ENCODE data around the gene KRTAP5-4. TPM values are rescaled to one million over a fixed set of nuclear protein-coding genes. Genes with fewer than 3 reads are reported as not detected.

The KRTAP5-4 gene
- total RNA-seq, 2 experiments from 2014 or later: not detected

DNA sequence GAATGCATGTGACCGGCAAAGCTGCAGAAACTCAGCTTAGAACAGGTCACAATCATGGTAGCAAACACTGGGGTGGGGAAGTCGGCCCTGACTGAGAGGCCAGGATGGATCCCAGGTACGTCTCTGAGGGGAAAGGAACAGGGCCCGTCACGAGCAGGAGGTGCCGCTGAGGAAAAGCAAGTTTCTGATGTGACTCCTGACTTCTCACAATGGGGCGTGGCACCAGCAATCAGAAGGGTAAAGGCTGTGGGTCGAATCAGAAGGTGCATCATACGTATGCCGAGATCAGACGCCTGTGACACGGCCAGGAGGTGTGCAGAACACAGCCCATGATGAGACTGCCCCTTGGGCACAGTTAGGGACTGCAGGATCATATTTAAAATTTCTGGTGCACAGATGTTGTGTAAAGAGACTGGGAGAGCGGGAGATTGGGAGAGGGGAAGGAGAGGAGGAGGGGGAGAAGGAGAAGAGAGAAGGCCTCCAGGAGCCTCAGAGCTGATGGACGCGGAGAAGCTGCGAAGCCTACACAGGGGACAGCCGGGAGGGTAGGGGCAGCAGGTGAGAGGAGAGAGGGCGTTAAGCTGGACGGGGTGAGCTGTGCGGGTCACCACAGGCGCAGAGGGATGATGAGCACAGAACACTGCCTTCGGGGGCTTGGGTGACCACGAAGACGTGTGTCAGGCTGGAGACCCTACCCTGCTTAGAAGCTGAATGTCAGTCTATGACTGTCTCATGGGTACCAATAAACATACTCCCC lies 38.4 kb upstream of the KRTAP5-4 start:
- H3K4me3 Mint-ChIP-seq: no peak overlapping the region
- no peak for DNase-seq
- H3K4me1 Mint-ChIP-seq (ENCODE audit: low read depth): peaks cover 9% of the 10 kb centered on the region
- no peaks in the 10 kb centered on the region for H3K36me3 Mint-ChIP-seq (ENCODE audit: low read depth)
- CTCF ChIA-PET: interaction anchor here (1.2 kb wide), 1 partner anchor 491 kb away, joined by 3 read pairs; no protein-coding TSS in a partner anchor
- no peak overlapping the region for H3K27ac Mint-ChIP-seq
- peaks cover 17% of the 10 kb centered on the region for H3K27me3 Mint-ChIP-seq (ENCODE audit: low read depth)
- intact Hi-C loops (cut with micrococcal nuclease): no loop called here
- H3K9me3 Mint-ChIP-seq: no peaks in the 10 kb centered on the region

DNA sequence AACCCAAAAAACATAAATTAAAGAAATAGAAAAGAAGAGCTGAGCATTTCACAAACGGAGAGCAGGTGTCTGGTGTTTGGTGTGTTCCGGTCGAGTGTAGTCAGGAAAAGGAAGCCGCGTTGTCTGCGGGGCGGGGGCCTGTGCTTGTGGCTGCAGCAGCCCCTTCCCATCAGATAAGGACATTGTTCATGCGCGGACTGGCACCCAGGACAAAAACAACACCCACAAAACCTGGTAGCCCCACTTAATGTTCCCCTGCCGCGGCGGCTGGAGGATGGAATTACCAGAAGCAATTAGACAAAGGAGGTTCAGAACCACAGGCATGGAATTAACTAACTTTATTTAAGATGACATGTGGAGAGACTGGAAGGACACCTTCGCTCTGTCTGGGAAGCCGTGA lies 37.6 kb upstream of the KRTAP5-4 start:
- Mint-ChIP-seq H3K27me3 (ENCODE audit: low read depth) (peaks cover 16% of the 10 kb centered on the region), H3K4me3 (no peak overlapping the region), H3K9me3 (no peaks in the 10 kb centered on the region), H3K36me3 (ENCODE audit: low read depth) (no peaks in the 10 kb centered on the region), H3K27ac (no peak overlapping the region), H3K4me1 (ENCODE audit: low read depth) (peaks cover 9% of the 10 kb centered on the region)
- intact Hi-C loops (cut with micrococcal nuclease): loop anchor here (10.0 kb wide), 1 partner anchor 485 kb away; no protein-coding TSS in a partner anchor
- CTCF ChIA-PET: interaction anchor here (0.6 to 1.2 kb wide), 3 partner anchors 113 to 752 kb away, joined by 3 to 4 read pairs (median 3); no protein-coding TSS in a partner anchor
- no peak for DNase-seq

DNA sequence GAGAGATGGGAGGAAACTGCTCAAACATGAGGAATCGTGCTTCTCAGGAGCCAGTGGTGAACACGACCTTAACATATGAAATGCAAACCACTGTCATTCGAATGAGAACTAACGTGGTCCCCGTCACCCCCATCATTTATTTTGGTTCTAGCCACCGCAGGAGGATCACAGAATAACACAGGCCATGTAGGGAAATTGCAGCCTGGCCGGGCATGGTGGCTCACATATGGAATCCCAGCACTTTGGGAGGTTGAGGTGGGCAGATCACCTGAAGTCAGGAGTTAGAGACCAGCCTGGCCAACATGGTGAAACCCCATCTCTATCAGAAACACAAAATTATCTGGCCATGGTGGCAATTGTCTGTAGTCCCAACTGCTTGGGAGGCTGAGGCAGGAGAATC lies 34.7 kb upstream of the KRTAP5-4 start:
- intact Hi-C loops (cut with micrococcal nuclease): loop anchor here (10.0 kb wide), 1 partner anchor 488 kb away; no protein-coding TSS in a partner anchor
- CTCF ChIA-PET: no interaction called here
- peaks cover 9% of the 10 kb centered on the region for H3K4me1 Mint-ChIP-seq (ENCODE audit: low read depth)
- H3K27me3 Mint-ChIP-seq (ENCODE audit: low read depth): peaks cover 20% of the 10 kb centered on the region
- no peaks in the 10 kb centered on the region for H3K9me3 Mint-ChIP-seq
- no peak overlapping the region for H3K27ac Mint-ChIP-seq
- no peak for DNase-seq
- H3K4me3 Mint-ChIP-seq: no peak overlapping the region
- H3K36me3 Mint-ChIP-seq (ENCODE audit: low read depth): no peaks in the 10 kb centered on the region

DNA sequence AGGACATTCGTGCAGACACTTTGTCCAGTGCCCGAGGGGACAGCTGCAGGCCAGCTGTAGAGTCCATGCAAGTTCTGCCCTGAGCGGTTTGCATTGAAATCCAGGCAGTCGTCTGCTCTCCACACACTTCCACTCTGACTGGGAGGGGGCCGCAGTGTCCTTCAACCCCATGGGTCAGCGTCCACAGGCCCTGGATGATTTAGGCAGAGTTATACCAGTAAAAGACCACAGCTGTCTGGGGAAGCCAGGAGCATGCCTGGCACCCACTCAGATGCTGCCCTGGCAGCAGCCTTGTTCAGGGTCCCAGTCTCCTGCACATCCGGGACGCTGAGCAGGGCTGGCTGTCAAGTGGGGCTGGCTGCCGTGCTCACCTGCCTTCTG lies 34.1 kb upstream of the KRTAP5-4 start:
- Mint-ChIP-seq H3K36me3 (ENCODE audit: low read depth) (no peaks in the 10 kb centered on the region), H3K27me3 (ENCODE audit: low read depth) (peaks cover 20% of the 10 kb centered on the region), H3K4me1 (ENCODE audit: low read depth) (peaks cover 9% of the 10 kb centered on the region), H3K27ac (no peak overlapping the region), H3K9me3 (no peaks in the 10 kb centered on the region), H3K4me3 (no peak overlapping the region)
- no peak for DNase-seq
- intact Hi-C loops (cut with micrococcal nuclease): loop anchor here (10.0 kb wide), 1 partner anchor 489 kb away; no protein-coding TSS in a partner anchor
- CTCF ChIA-PET: no interaction called here

DNA sequence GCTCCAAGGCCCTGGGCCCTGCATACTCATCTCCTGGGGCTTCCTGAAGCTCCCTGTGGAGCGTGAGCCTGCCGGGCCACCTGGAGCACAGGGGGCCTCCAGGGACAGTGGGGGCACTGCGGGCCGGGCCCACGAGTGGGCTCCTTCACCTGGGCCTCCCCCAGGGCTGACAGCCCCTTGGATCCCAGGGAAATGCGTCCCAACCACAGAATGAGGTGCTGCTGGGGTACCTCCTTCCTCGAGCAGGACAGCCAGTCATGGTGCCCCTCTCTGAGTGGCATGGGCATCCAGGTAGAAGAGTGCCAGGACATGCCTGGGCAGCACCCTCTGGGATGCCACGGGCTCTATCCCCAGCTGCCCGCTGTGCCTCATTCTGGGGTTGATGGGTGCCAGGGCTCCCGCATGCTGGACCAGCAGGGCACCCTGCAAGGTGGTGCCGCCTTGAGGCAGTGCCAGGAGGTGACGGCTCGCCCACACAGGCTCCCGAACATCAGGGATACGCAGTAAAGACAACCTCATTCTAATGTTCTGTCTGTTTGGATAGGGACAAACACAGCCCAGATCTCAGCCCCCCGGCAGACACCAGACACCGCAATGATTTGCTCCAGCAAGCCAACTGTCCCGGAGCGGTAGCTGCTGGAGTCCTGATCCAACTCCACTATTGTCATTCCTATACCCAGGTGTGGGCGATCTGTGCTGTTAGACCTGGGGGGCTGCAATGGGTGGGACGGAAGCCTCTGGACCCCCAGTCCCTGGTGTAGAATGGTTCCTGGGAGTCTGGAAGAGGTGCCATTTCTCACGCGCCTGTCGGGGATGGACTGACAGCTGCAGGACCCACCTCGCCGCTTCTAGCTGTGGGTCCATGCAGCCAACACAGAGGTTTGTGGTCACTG lies 33.5 kb upstream of the KRTAP5-4 start:
- intact Hi-C loops (cut with micrococcal nuclease): loop anchor here (10.0 kb wide), 1 partner anchor 489 kb away; no protein-coding TSS in a partner anchor
- Mint-ChIP-seq H3K9me3 (no peaks in the 10 kb centered on the region), H3K4me3 (no peak overlapping the region), H3K4me1 (ENCODE audit: low read depth) (peaks cover 9% of the 10 kb centered on the region), H3K36me3 (ENCODE audit: low read depth) (no peaks in the 10 kb centered on the region), H3K27ac (no peak overlapping the region), H3K27me3 (ENCODE audit: low read depth) (peaks cover 20% of the 10 kb centered on the region)
- CTCF ChIA-PET: interaction anchor here (5.8 kb wide), 1 partner anchor 176 kb away, joined by 53 read pairs; the partner anchor contains the start of gene SYT8
- no peak for DNase-seq

- DNase-seq: no peak
- H3K27ac Mint-ChIP-seq: no peak overlapping the region
- H3K36me3 Mint-ChIP-seq (ENCODE audit: low read depth): no peaks in the 10 kb centered on the region
- H3K9me3 Mint-ChIP-seq: no peaks in the 10 kb centered on the region
- H3K27me3 Mint-ChIP-seq (ENCODE audit: low read depth): peaks cover 12% of the 10 kb centered on the region
- H3K4me3 Mint-ChIP-seq: no peak overlapping the region
- H3K4me1 Mint-ChIP-seq (ENCODE audit: low read depth): peaks cover 4% of the 10 kb centered on the region
- intact Hi-C loops (cut with micrococcal nuclease): loop anchor here (10.0 kb wide), 1 partner anchor 490 kb away; no protein-coding TSS in a partner anchor
- CTCF ChIA-PET: interaction anchor here (0.6 to 5.8 kb wide), 3 partner anchors 28 to 177 kb away, joined by 3 to 53 read pairs (median 3); partner anchors contain the start of gene SYT8
These were observed 32.6 kb upstream of the KRTAP5-4 start for GRCh38 chr11:1654388-1655167.

DNA sequence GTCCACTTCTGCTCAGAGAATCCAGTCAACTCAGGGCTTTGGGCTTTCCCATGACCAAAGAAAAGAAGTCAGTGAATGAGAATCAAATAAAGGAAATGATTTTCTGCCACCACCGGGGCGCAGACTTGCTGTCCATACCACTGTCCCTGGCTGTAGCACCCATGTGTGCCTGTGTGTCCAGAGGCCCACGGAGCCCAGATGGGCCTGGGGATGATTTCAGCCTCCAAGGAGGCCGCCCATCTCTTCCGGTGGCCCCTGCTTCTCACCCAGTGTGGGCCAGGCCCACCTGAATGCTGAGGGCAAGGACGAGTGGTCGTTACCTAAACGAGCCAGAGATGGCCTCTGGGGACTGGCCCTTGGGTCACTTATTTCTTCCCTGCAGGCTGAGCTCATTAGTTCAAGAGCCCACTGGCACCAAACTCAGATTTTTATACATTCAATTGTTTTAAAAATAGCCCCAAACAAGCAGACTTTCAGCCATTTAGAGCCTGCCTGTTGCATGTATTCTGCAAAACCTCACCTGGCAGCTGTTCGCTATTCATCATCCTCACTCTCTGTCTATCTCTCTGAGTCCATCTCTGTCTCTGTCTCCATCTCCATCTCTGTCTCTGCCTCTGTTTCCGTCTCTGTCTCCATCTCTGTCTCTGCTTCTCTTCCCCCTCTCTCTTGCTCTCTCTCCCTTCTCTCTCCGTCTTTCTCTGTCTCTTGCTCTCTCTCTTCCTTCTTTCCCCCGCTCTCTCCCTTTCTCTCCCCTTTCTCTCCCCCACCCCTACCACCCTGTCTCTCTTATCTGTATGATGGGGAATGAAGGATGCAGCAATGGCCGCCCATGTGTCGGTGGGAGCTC lies 31.8 kb upstream of the KRTAP5-4 start:
- CTCF ChIA-PET: interaction anchor here (1.1 to 5.8 kb wide), 12 partner anchors 12 to 347 kb away, joined by 3 to 53 read pairs (median 8); partner anchors contain the start of genes KRTAP5-2 and SYT8
- DNase-seq: no peak
- Mint-ChIP-seq H3K27me3 (ENCODE audit: low read depth) (peaks cover 9% of the 10 kb centered on the region), H3K36me3 (ENCODE audit: low read depth) (no peaks in the 10 kb centered on the region), H3K4me3 (no peak overlapping the region), H3K4me1 (ENCODE audit: low read depth) (no peaks in the 10 kb centered on the region), H3K27ac (no peak overlapping the region), H3K9me3 (no peaks in the 10 kb centered on the region)
- intact Hi-C loops (cut with micrococcal nuclease): loop anchor here (1.0 to 10.0 kb wide), 2 partner anchors 179 to 491 kb away; no protein-coding TSS in a partner anchor

GRCh38 chr11:1652771-1653540 lies 31.0 kb upstream of the KRTAP5-4 start:
- Mint-ChIP-seq H3K4me1 (ENCODE audit: low read depth) (no peaks in the 10 kb centered on the region), H3K27ac (no peak overlapping the region)

DNA sequence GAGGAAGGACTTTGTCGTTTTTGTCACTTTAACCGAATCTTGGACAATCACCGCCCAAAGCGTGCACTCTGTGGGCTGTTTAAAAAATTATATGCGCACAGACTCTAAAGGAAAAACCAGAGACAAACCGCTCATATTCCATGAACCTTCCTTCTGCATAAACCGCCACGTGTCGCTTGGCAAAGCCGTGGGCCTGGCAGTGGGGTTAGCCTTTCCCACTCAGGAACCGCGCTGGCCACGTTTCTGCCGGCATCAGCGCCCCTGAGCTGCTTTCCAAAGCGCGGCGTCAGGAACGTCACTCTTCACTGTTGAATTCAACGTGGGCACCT lies 30.5 kb upstream of the KRTAP5-4 start:
- Mint-ChIP-seq H3K27me3 (ENCODE audit: low read depth) (peaks cover 9% of the 10 kb centered on the region), H3K27ac (no peak overlapping the region), H3K4me1 (ENCODE audit: low read depth) (no peaks in the 10 kb centered on the region), H3K4me3 (no peak overlapping the region), H3K36me3 (ENCODE audit: low read depth) (no peaks in the 10 kb centered on the region), H3K9me3 (no peaks in the 10 kb centered on the region)
- no peak for DNase-seq
- CTCF ChIA-PET: interaction anchor here (0.7 to 5.8 kb wide), 39 partner anchors 9 to 504 kb away, joined by 3 to 53 read pairs (median 4); partner anchors contain the start of genes KRTAP5-2 and SYT8
- intact Hi-C loops (cut with micrococcal nuclease): loop anchor here (1.0 to 10.0 kb wide), 2 partner anchors 41 to 492 kb away; no protein-coding TSS in a partner anchor

More at GRCh38 chr11:1652771-1653540, 31.0 kb upstream of the KRTAP5-4 start:
- no peak overlapping the region for H3K4me3 Mint-ChIP-seq
- no peaks in the 10 kb centered on the region for H3K36me3 Mint-ChIP-seq (ENCODE audit: low read depth)
- H3K9me3 Mint-ChIP-seq: no peaks in the 10 kb centered on the region
- CTCF ChIA-PET: interaction anchor here (0.7 to 5.8 kb wide), 40 partner anchors 9 to 503 kb away, joined by 3 to 53 read pairs (median 4); partner anchors contain the start of genes KRTAP5-2 and SYT8
- intact Hi-C loops (cut with micrococcal nuclease): loop anchor here (1.0 to 10.0 kb wide), 3 partner anchors 40 to 492 kb away; no protein-coding TSS in a partner anchor
- peaks cover 9% of the 10 kb centered on the region for H3K27me3 Mint-ChIP-seq (ENCODE audit: low read depth)
- DNase-seq: peak; percentile 74

- no peaks in the 10 kb centered on the region for H3K4me1 Mint-ChIP-seq (ENCODE audit: low read depth)
- CTCF ChIA-PET: interaction anchor here (0.7 to 5.8 kb wide), 31 partner anchors 8 to 504 kb away, joined by 3 to 53 read pairs (median 4); partner anchors contain the start of genes KRTAP5-2 and SYT8
- H3K4me3 Mint-ChIP-seq: no peak overlapping the region
- peaks cover 12% of the 10 kb centered on the region for H3K27me3 Mint-ChIP-seq (ENCODE audit: low read depth)
- H3K9me3 Mint-ChIP-seq: no peaks in the 10 kb centered on the region
- H3K27ac Mint-ChIP-seq: no peak overlapping the region
- no peaks in the 10 kb centered on the region for H3K36me3 Mint-ChIP-seq (ENCODE audit: low read depth)
- intact Hi-C loops (cut with micrococcal nuclease): loop anchor here (1.0 to 10.0 kb wide), 2 partner anchors 41 to 493 kb away; no protein-coding TSS in a partner anchor
- DNase-seq: no peak
These were observed 30.1 kb upstream of the KRTAP5-4 start for GRCh38 chr11:1652026-1652425.

All from activated naive CD4-positive, alpha-beta T cell treated with anti-CD3 and anti-CD28 coated beads for 36 hours (primary cell).